ENCODE data around the gene TEC. TPM values are rescaled to one million over a fixed set of nuclear protein-coding genes. Genes with fewer than 3 reads are reported as not detected.

TEC gene
- total RNA-seq, 1 donor from 2014 or later: 1.4 TPM

DNA sequence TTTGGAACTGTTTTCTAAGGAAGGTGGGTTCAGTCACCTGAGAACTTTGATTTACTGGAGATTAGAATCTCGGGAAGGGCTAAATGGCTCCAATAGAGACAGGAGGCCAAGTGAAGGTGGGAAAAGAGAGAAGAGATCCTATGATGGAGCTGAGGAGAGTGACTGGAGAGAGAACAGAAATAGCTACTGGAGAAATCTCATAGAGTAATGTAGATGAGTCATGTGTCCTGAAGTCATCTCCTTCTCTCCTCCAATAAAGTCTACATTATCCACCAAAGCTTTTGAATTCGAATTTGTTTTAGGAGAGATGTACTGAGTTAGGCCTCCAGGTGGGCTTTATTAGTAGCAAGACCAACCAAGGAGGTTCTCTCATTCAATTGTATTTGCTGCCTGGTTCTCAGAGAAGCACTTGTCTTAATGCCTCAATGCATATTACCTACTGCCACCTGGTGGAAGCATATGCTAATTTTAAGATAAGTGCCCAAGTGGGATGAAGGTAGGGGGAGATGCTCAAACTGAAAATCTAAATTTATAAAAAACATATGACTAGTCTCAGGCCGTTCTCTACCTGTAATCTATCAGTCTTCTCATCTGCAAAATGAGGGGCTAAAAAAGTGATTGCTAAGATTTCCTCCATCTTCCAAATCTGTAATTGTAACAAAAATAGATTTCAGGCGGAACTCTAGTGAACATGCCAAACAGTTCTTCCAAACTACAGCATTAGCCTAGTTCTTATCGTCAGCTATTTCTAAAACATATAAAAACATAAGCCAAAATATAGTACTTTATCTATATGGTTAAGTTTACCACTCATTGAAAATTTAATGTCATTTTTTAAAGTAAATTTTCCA is 160.0 kb downstream of the TEC start:
- no peak for DNase-seq (ENCODE audit: low read depth)
- TF ChIP-seq, protein P1, sequence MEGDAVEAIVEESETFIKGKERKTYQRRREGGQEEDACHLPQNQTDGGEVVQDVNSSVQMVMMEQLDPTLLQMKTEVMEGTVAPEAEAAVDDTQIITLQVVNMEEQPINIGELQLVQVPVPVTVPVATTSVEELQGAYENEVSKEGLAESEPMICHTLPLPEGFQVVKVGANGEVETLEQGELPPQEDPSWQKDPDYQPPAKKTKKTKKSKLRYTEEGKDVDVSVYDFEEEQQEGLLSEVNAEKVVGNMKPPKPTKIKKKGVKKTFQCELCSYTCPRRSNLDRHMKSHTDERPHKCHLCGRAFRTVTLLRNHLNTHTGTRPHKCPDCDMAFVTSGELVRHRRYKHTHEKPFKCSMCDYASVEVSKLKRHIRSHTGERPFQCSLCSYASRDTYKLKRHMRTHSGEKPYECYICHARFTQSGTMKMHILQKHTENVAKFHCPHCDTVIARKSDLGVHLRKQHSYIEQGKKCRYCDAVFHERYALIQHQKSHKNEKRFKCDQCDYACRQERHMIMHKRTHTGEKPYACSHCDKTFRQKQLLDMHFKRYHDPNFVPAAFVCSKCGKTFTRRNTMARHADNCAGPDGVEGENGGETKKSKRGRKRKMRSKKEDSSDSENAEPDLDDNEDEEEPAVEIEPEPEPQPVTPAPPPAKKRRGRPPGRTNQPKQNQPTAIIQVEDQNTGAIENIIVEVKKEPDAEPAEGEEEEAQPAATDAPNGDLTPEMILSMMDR (conservative IDR thresholded peaks at IDR 0.05; ENCODE audit: low read depth, low read length): peak; percentile 83
- H3K4me3 ChIP-seq (ENCODE audit: low read depth, low read length): no peak overlapping the region

DNA sequence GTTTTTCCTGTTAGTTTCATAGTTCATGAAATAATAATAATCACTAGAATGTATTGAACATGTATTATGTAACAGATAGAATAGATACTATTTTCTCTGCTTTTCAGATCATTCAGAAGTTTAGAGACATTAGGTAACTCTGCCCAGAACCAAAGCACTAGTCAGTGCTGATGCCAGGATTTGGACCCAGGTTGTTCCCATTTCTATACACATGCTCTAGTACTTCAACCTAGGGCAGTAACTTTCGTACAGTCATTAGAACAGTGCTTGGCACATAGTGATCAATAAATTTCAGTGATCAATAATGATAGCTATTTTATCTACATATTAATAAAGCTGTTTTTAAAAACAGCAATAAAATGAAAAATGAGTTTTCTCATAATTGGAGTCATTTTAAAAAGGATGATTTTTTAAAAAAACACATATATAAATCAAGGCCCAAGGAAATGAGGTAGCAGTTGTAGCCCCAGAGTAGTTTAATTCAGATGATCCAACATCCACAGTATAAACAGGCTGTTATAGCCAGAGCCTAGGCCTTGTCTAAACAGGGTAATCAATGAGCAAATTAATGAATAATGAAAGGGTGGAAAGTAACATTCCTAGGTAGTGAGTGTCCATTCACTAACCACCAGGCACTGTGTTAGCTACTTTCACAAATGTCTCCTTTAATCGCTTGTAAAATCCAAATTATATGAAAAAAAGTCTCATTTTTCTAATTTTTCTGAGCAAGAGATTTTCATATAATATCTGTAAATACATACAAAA is 161.1 kb downstream of the TEC start:
- DNase-seq (ENCODE audit: low read depth): peak; percentile 51
- TF ChIP-seq, protein P1 (conservative IDR thresholded peaks at IDR 0.05; ENCODE audit: low read depth, low read length): no peak
- no peak overlapping the region for H3K4me3 ChIP-seq (ENCODE audit: low read depth, low read length)

DNA sequence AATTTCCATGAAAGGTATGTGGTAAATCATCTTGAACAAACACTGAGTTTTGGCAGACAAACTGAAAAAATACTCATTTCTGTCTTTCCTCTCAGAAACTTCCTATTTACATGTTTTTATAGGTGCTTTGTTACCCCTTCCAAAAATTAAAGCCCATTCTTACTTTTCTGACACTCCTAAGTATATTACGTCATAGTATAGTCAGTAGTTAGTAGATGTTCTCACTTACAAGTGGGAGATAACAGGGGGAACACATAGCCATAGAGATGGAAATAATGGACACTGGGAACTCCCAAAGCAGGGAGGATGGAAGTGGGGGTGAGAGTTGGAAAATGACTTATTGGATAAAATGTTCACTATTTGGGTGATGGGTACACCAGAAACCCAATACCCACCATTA is 164.4 kb downstream of the TEC start:
- H3K4me3 ChIP-seq (ENCODE audit: low read depth, low read length): no peak overlapping the region
- TF ChIP-seq, protein P1 (conservative IDR thresholded peaks at IDR 0.05; ENCODE audit: low read depth, low read length): no peak
- DNase-seq (ENCODE audit: low read depth): no peak

DNA sequence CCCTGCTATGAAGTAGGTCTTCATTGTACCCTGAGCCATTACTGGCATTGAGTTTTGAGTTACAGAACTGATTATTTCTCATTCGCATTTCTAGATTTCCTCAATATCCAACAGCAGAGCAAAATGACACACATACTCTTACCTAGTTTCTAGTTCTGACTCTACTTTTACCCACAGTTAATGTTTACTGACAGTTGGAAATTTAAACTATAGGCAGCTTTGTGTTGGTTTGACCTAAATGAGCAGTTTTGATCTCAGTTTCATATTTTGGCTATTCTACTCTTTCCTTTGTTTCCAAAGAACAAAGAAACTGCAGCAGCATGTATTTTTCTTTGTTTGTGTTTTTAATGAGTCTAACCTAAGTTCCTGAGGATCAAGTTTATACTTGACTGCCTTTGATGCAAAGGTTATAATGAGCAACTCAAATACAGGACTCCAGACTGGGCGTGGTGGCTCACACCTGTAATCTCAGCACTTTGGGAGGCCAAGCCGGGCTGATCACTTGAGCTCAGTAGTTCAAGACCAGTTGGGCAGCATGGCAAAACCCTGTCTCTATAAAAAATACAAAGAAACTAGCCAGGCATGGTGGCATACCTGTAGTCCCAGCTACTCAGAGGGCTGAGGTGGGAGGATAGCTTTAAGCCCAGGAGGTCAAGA is 166.0 kb downstream of the TEC start:
- DNase-seq (ENCODE audit: low read depth): no peak
- TF ChIP-seq, protein P1 (conservative IDR thresholded peaks at IDR 0.05; ENCODE audit: low read depth, low read length): no peak

DNA sequence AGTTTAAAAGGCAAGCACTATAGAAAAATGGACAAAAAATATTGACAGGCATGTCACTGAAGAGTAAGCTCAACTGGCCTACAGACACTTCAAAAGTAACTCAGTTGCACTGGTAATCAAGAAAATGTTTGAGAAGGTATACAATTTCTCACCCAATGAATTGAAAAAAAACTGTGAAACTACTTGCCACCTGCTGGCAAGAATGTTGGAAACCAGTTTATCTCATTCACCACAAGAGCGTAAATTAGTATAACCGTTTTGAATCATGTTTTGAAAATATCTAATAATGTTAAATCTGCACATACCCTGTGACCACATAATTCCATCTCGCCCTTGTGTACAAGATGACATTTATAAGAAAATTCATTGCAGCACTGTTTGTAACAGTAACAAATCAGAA is 167.3 kb downstream of the TEC start:
- H3K4me3 ChIP-seq (ENCODE audit: low read depth, low read length): no peak overlapping the region
- TF ChIP-seq, protein P1 (conservative IDR thresholded peaks at IDR 0.05; ENCODE audit: low read depth, low read length): peak; percentile 43
- DNase-seq (ENCODE audit: low read depth): no peak

More for the DNA sequence above, 166.0 kb downstream of the TEC start:
- H3K4me3 ChIP-seq (ENCODE audit: low read depth, low read length): no peak overlapping the region

DNA sequence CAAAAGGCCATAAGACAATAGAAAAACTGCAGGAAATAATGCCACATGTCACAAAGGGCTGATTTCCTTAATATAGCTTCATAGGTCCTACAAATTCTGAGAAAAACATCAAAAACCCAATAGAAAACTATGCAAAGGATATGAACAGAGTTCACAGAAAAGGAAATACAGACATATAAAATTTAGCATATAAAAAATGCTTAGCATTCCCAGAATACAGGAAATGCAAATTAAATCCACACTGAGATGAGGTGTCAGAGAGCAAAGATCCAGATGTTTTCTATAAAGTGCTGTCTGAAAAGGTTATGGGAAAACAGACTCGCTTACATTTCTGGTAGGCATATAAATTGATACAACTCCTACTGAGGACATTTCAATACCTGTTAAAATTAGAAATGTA is 169.4 kb downstream of the TEC start:
- no peak overlapping the region for H3K4me3 ChIP-seq (ENCODE audit: low read depth, low read length)
- no peak for DNase-seq (ENCODE audit: low read depth)
- TF ChIP-seq, protein P1 (conservative IDR thresholded peaks at IDR 0.05; ENCODE audit: low read depth, low read length): no peak

Data from epithelial cell of proximal tubule (primary cell).